Measurements from ENCODE around the gene GDI1.

GDI1 gene

DNA sequence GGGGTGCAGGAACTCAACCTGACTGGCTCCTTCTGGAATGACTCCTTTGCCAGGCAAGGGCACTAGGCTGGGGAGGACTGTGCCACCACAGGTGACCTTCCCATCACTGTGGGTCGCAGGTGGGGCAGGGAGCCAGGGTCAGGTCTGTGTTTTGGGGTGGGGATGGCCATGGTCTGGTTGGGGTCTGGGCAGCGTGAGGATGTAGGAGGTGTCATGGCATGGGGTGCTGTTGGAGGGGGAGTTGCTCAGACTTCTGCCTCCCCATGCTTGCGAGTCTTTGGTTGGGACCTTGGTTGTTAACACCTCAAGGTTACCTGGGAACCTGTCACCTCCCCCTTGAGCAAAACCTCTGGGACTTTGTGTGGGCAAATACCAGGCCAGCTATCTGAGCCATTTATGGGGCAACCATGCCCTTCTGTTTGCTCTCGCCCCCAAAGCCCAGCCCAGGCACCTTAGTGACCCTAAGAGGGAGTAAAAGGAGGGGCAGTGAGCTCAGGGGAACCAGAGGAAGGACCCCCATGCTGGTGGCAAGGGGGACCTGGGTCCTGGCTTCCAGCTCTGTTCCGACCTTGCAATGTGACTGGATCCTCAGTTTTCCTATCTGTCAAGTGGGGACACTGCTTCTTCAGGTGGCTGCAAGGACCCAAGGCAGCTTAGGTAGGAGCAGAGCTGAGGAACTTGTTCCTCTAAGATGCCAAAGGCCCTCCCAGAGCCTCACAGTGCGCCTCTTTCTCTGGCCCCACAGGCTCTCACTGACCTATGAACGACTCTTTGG, 2.4 kb upstream of the GDI1 start:
- TF ChIP-seq JUND (IDR thresholded peaks at IDR 0.05; ENCODE audit: low read depth) = no peak
- in situ Hi-C loops (cut with HindIII; ENCODE audit: low pct_unique_long_range_greater_than_20kb, low sequenced_read_pairs) = no loop called here
- no peak for DNase-seq (ENCODE audit: low read depth in 1 of 2, low spot score in 1 of 2)

GRCh38 chrX:154435171-154435733, 1.7 kb upstream of the GDI1 start:
- TF ChIP-seq JUND (IDR thresholded peaks at IDR 0.05; ENCODE audit: low read depth) = no peak
- in situ Hi-C loops (cut with HindIII; ENCODE audit: low pct_unique_long_range_greater_than_20kb, low sequenced_read_pairs) = no loop called here
- DNase-seq (ENCODE audit: low read depth in 1 of 2, low spot score in 1 of 2) = no peak

DNA sequence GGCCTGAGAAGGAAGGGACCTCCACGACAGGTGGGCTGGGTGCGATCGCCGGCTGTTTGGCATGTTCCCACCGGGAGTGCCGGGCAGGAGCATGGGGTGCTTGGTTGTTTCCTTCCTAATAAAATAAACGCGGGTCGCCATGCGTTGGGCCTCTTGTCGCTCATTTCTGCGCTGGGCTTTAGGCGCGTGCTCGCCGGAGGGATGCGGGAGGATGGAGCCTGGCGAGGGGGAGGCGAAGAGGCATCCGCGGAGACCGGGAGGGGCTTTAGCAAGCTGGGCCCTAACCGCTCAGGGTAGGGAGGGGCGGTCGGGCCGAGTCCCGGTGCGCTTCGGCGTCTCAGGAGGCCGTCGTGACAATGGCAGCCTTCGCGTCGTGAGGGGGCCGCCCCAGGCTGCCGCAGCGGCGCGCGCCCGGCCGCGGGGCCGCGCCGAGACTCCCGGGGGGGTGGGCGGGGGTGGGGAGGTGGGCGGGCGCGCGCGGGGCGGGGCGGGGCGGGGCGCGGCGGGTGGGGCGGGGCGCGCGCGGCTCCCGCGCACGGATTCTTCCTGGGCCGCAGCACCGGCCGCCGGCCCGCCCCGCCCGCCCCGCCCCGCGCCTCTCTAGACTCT, 476 bp upstream of the GDI1 start:
- in situ Hi-C loops (cut with HindIII; ENCODE audit: low pct_unique_long_range_greater_than_20kb, low sequenced_read_pairs) = no loop called here
- DNase-seq (ENCODE audit: low read depth in 1 of 2, low spot score in 1 of 2) = no peak

GRCh38 chrX:154437971-154438893, 1.3 kb downstream of the GDI1 start:
- no peak for TF ChIP-seq JUND (IDR thresholded peaks at IDR 0.05; ENCODE audit: low read depth)
- in situ Hi-C loops (cut with HindIII; ENCODE audit: low pct_unique_long_range_greater_than_20kb, low sequenced_read_pairs) = no loop called here
- DNase-seq (ENCODE audit: low read depth in 1 of 2, low spot score in 1 of 2) = no peak

More for the DNA sequence above, 476 bp upstream of the GDI1 start:
- TF ChIP-seq JUND (IDR thresholded peaks at IDR 0.05; ENCODE audit: low read depth) = no peak

DNA sequence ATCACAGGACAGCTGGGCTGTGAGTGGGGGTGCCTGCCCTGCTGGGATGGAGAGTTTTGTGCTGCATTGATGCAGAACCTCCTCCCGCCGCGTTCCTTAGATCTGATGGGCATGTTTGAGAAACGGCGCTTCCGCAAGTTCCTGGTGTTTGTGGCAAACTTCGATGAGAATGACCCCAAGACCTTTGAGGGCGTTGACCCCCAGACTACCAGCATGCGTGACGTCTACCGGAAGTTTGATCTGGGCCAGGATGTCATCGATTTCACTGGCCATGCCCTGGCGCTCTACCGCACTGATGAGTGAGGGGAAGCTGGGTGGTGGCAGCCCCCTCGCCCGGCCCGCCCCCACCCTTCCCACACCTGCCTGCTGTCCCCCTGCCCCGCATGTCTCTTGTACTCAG, 2.9 kb downstream of the GDI1 start:
- no peak for TF ChIP-seq JUND (IDR thresholded peaks at IDR 0.05; ENCODE audit: low read depth)
- in situ Hi-C loops (cut with HindIII; ENCODE audit: low pct_unique_long_range_greater_than_20kb, low sequenced_read_pairs) = no loop called here
- no peak for DNase-seq (ENCODE audit: low read depth in 1 of 2, low spot score in 1 of 2)

DNA sequence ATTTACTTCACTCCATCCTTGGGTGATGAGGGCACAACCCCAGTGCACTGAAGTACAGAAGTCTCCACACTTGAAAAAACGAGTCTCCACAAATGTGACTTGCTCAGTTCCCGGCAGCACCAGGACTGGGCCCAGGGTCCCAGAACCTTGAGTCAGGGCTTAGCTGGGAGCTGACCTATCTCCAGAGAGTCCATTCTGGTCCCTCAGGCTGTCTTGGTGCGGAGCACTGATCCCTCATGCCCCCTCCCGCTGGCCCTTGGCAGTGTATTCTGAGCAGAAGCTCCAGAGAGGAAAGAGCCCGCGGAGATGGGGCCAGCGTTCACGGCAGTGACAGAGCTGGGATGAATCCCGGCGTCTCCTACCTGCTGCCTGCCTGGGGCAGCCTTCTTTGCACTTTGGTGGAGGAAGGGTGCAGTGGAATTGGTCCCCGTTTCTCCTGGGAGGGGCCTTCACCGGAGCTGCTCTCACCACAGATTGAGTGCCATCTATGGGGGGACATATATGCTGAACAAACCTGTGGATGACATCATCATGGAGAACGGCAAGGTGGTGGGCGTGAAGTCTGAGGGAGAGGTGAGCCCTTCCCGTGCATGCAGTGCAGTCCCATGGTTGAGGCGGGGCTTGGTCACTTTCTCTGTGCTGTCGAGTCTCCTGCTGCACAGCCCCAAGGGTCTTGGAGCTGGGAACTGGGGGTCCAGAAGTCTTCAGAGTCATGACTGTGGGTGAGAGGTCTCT, 3.8 kb downstream of the GDI1 start:
- TF ChIP-seq JUND (IDR thresholded peaks at IDR 0.05; ENCODE audit: low read depth) = no peak
- DNase-seq (ENCODE audit: low read depth in 1 of 2, low spot score in 1 of 2) = no peak
- in situ Hi-C loops (cut with HindIII; ENCODE audit: low pct_unique_long_range_greater_than_20kb, low sequenced_read_pairs) = no loop called here

DNA sequence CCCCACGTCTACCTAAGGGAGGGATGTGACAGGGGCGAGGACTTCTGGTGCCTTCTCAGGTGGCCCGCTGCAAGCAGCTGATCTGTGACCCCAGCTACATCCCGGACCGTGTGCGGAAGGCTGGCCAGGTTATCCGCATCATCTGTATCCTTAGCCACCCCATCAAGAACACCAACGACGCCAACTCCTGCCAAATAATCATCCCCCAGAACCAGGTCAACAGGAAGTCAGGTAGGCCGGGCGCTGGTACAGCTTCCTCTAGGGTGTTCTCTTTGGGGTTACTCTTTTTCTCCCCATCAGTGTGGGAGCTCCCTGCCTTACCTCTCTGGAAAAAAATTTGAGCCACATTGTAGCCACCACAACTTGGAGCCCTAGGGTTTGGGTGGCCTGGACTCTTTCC, 4.6 kb downstream of the GDI1 start:
- TF ChIP-seq JUND (IDR thresholded peaks at IDR 0.05; ENCODE audit: low read depth) = no peak
- no peak for DNase-seq (ENCODE audit: low read depth in 1 of 2, low spot score in 1 of 2)
- in situ Hi-C loops (cut with HindIII; ENCODE audit: low pct_unique_long_range_greater_than_20kb, low sequenced_read_pairs) = no loop called here

DNA sequence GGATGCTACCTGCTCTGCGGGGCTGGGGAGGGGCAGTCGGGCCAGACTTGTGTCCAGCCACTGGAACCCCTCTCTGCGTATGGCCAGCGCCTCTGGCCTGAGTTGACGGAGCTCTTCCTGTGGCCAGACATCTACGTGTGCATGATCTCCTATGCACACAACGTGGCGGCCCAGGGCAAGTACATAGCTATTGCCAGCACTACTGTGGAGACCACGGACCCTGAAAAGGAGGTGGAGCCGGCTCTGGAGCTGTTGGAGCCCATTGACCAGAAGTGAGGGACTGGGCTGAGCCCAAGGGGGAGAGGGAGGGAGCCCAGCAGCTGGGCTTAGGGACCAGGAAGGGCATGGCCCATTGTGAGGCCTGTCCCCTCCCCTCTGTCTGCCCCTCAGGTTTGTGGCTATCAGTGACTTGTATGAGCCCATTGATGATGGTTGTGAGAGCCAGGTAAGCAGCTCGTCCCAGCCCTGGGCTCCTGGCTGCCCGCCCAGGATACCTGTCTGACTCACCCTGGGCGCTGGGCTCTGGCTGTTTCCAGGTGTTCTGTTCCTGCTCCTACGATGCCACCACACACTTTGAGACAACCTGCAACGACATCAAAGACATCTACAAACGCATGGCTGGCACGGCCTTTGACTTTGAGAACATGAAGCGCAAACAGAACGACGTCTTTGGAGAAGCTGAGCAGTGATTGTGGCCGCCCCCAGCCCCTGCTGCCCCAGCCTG, 5.2 kb downstream of the GDI1 start:
- in situ Hi-C loops (cut with HindIII; ENCODE audit: low pct_unique_long_range_greater_than_20kb, low sequenced_read_pairs) = no loop called here
- no peak for TF ChIP-seq JUND (IDR thresholded peaks at IDR 0.05; ENCODE audit: low read depth)
- no peak for DNase-seq (ENCODE audit: low read depth in 1 of 2, low spot score in 1 of 2)

- peak in 1 of 2 experiments; percentile 31 for DNase-seq (ENCODE audit: low read depth in 1 of 2, low spot score in 1 of 2)
- TF ChIP-seq JUND (IDR thresholded peaks at IDR 0.05; ENCODE audit: low read depth) = no peak
- in situ Hi-C loops (cut with HindIII; ENCODE audit: low pct_unique_long_range_greater_than_20kb, low sequenced_read_pairs) = no loop called here
Measured at GRCh38 chrX:154443479-154443910, 6.5 kb downstream of the GDI1 start.

- DNase-seq (ENCODE audit: low read depth in 1 of 2, low spot score in 1 of 2) = peak; percentile 63 to 66
- in situ Hi-C loops (cut with HindIII; ENCODE audit: low pct_unique_long_range_greater_than_20kb, low sequenced_read_pairs) = no loop called here
- TF ChIP-seq JUND (IDR thresholded peaks at IDR 0.05; ENCODE audit: low read depth) = no peak
Measured at GRCh38 chrX:154443992-154444754, 7.2 kb downstream of the GDI1 start, which contains the start of gene FAM50A. Gene FAM50A (plus strand): TSS chrX:154444141. CDS start chrX:154444236, 95 bp downstream.

Data from T47D (cell line).